K562 (cell line): Measurements from ENCODE around the gene RPS17. TPM values are rescaled to one million over a fixed set of nuclear protein-coding genes. Genes with fewer than 3 reads are reported as not detected.

Source experiments
- ATF7 ChIP-seq: fragments of 450-650 bp; IDR thresholded peaks from 2 replicates; pipeline ENCODE4 v1.7.1; 2014; ENCODE audit warnings: mild to moderate bottlenecking, moderate library complexity
- CBX3 ChIP-seq, 2 experiments: IDR thresholded peaks; 1 replicate in 1 of 2; 2 replicates in 1 of 2; pipeline ENCODE4 v1.6.1; 2012; ENCODE audit warnings: inconsistent platforms in 2 of 2, low read length in 2 of 2, borderline replicate concordance in 1 of 2, control low read depth in 1 of 2
- E2F8 ChIP-seq: fragments of 450-650 bp; IDR thresholded peaks from 2 replicates; pipeline ENCODE4 v1.7.1; 2018; ENCODE audit warnings: mild to moderate bottlenecking, low read depth; ENCODE audit not compliant: partially characterized antibody
- ELF4 ChIP-seq: fragments of 450-650 bp; formaldehyde crosslinking; IDR thresholded peaks from 2 replicates; pipeline ENCODE4 v1.4.0; 2022; ENCODE audit warnings: missing genetic modification characterization
- ETS1 ChIP-seq: conservative IDR thresholded peaks from 2 replicates; pipeline ENCODE4 v1.6.1; 2011; ENCODE audit warnings: low read depth, mild to moderate bottlenecking, low read length; ENCODE audit not compliant: control insufficient read depth
- HDAC3 ChIP-seq: fragments of 450-650 bp; IDR thresholded peaks from 2 replicates; pipeline ENCODE4 v1.6.1; 2018; ENCODE audit warnings: borderline replicate concordance, mild to moderate bottlenecking, moderate library complexity; ENCODE audit not compliant: partially characterized antibody
- RFX7 ChIP-seq: fragments of 250-450 bp; sonication (Bioruptor Pico); IDR thresholded peaks from 2 replicates; pipeline ENCODE4 v1.5.1; 2021; ENCODE audit warnings: mild to moderate bottlenecking
- SMAD1 ChIP-seq: fragments of 150-350 bp; IDR thresholded peaks from 2 replicates; pipeline ENCODE4 v1.6.1; 2014; ENCODE audit warnings: low read length, low read depth; ENCODE audit not compliant: partially characterized antibody
- SRSF9 ChIP-seq: fragments of 200-400 bp; formaldehyde crosslinking; IDR thresholded peaks from 2 replicates; pipeline ENCODE4 v1.6.1; 2017; ENCODE audit warnings: low read depth, low read length, borderline replicate concordance
- TAF9B ChIP-seq: fragments of 450-650 bp; IDR thresholded peaks from 2 replicates; pipeline ENCODE4 v1.6.1; 2018; ENCODE audit warnings: mild to moderate bottlenecking; ENCODE audit not compliant: partially characterized antibody
- ZFP30 ChIP-seq: fragments of 250-450 bp; sonication (Bioruptor Pico); IDR thresholded peaks from 2 replicates; pipeline ENCODE4 v1.8.0; 2022; ENCODE audit warnings: moderate library complexity, mild to moderate bottlenecking, inconsistent platforms, borderline replicate concordance
- ZFX ChIP-seq: sonication (generic); formaldehyde crosslinking; IDR thresholded peaks from 2 replicates; pipeline ENCODE4 v1.8.0; 2022; ENCODE audit warnings: mild to moderate bottlenecking, missing genetic modification reagents, moderate library complexity
- ZNF398 ChIP-seq: fragments of 250-450 bp; sonication (Bioruptor Pico); IDR thresholded peaks from 2 replicates; pipeline ENCODE4 v1.8.0; 2021; ENCODE audit warnings: moderate library complexity, mild to moderate bottlenecking, inconsistent platforms
- ZSCAN29 ChIP-seq: fragments of 450-650 bp; IDR thresholded peaks from 2 replicates; pipeline ENCODE4 v1.6.1; 2017
- polyA plus RNA-seq, 8 experiments: library from polyadenylated mRNA; depleted of rRNA in 4 of 8; stranded (reverse) in 5 of 8; unstranded in 3 of 8; fragments of >200 nt; fragmentation: Nextera tagmentation in 2 of 8; fragmentation: Illumina TruSeq in 1 of 8; extraction: Ambion mirVana in 2 of 8; extraction: Trizol in 1 of 8; gene quantifications; 2 replicates each; pipeline versions ENCODE4 v1.2.1 to v1.2.3, GENCODE V29; 2011 to 2014; ENCODE audit warnings: inconsistent platforms in 1 of 8, missing spikeins in 1 of 8
- total RNA-seq, 7 experiments: library from RNA; depleted of rRNA in 6 of 7; stranded (reverse); fragments of >200 nt in 6 of 7; fragmentation: Illumina TruSeq in 2 of 7; extraction: Trizol in 2 of 7; gene quantifications; 2 replicates each; pipeline versions ENCODE4 v1.2.1 to v1.2.3, GENCODE V29; 2011 to 2021; ENCODE audit warnings: low replicate concordance in 1 of 7
- TF ChIP-seq, protein P1 (sequence below): fragments of 250-450 bp; sonication (Bioruptor Pico); IDR thresholded peaks from 2 replicates; pipeline ENCODE4 v1.5.1; 2021; ENCODE audit warnings: mild to moderate bottlenecking

The RPS17 gene
- total and polyA plus RNA-seq, 9 of the 15 experiments (the other 6 are each of a cell fraction or from before 2014, with no cell fraction given) = 1,988 to 6,515 (median 5,229) TPM

GRCh38 chr15:82530606-82531379 is 9.5 kb downstream of the RPS17 start (continued):
- TF ChIP-seq, protein P1, sequence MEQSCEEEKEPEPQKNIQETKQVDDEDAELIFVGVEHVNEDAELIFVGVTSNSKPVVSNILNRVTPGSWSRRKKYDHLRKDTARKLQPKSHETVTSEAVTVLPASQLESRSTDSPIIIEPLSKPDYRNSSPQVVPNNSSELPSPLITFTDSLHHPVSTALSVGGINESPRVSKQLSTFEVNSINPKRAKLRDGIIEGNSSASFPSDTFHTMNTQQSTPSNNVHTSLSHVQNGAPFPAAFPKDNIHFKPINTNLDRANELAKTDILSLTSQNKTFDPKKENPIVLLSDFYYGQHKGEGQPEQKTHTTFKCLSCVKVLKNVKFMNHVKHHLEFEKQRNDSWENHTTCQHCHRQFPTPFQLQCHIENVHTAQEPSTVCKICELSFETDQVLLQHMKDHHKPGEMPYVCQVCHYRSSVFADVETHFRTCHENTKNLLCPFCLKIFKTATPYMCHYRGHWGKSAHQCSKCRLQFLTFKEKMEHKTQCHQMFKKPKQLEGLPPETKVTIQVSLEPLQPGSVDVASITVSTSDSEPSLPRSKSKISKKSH = no peak
- TF ChIP-seq CBX3 (IDR thresholded peaks at IDR 0.05; ENCODE audit: borderline replicate concordance in 1 of 2, low read length in 2 of 2) = no peak
- TF ChIP-seq ZFP30 (CRISPR knock-in tag) = no peak
- TF ChIP-seq HDAC3 = no peak
- no peak for TF ChIP-seq ZNF398
- TF ChIP-seq ZSCAN29 = no peak
- TF ChIP-seq TAF9B = no peak
- TF ChIP-seq E2F8 = peak; percentile 49
- peak; percentile 39; the same call in 1 of the 2 replicates for TF ChIP-seq ZFX (CRISPR knock-in tag)
- no peak for TF ChIP-seq SMAD1
- TF ChIP-seq ELF4 (CRISPR knock-in tag) = peak; percentile 17; the same call in 1 of the 2 replicates
- no peak for TF ChIP-seq RFX7
- TF ChIP-seq ATF7 = no peak; the same call in 1 of the 2 replicates
- no peak for TF ChIP-seq ETS1
- no peak for TF ChIP-seq SRSF9
